Renal cortex interstitium (tissue), 11 donors: ENCODE results near the gene LYPLAL1. TPM values are rescaled to one million over a fixed set of nuclear protein-coding genes. Genes with fewer than 3 reads are reported as not detected.

ENCODE experiments used
- DNase-seq, 11 donors: peaks; one replicate each; pipeline ENCODE4 v3.0.0-alpha.2; 2013; ENCODE audit warnings: low read depth in 9 of 11, low spot score in 4 of 11; ENCODE audit errors: extremely low read depth in 1 of 11
- polyA plus RNA-seq, 3 donors: library from polyadenylated mRNA; unstranded; fragments of 120-200 nt; gene quantifications; one replicate each; pipeline ENCODE4 v1.2.1, GENCODE V29; 2013; ENCODE audit not compliant: insufficient read length in 3 of 3

LYPLAL1 gene
- polyA plus RNA-seq, 3 donors = 44.1 to 62.6 (median 59.5) TPM

- DNase-seq = no peak
Measured at GRCh38 chr1:219152751-219153150, 20.9 kb upstream of the LYPLAL1 start.

- no peak for DNase-seq
Measured at GRCh38 chr1:219153723-219154122, 20.0 kb upstream of the LYPLAL1 start.

GRCh38 chr1:219155135-219155534, 18.5 kb upstream of the LYPLAL1 start:
- no peak for DNase-seq

- DNase-seq = no peak
Measured at GRCh38 chr1:219159946-219160645, 13.6 kb upstream of the LYPLAL1 start.

GRCh38 chr1:219160967-219161366, 12.7 kb upstream of the LYPLAL1 start:
- DNase-seq = no peak

- DNase-seq = no peak
Measured at GRCh38 chr1:219161371-219161770, 12.3 kb upstream of the LYPLAL1 start.

GRCh38 chr1:219163401-219163954, 10.2 kb upstream of the LYPLAL1 start:
- no peak for DNase-seq

GRCh38 chr1:219171192-219171935, 2.3 kb upstream of the LYPLAL1 start:
- DNase-seq = peak in 1 of 11 donors; percentile 7

GRCh38 chr1:219172821-219173220, 857 bp upstream of the LYPLAL1 start:
- DNase-seq = no peak

- no peak for DNase-seq
Measured at GRCh38 chr1:219173434-219173757, 282 bp upstream of the LYPLAL1 start.

- peak in 9 of 11 donors; percentile 19 to 66 (median 41) for DNase-seq
Measured at GRCh38 chr1:219174460-219175211, 958 bp downstream of the LYPLAL1 start.

- DNase-seq = no peak
Measured at GRCh38 chr1:219175212-219175564, 1.5 kb downstream of the LYPLAL1 start.

GRCh38 chr1:219176168-219176567, 2.5 kb downstream of the LYPLAL1 start:
- DNase-seq = no peak

GRCh38 chr1:219177363-219177762, 3.7 kb downstream of the LYPLAL1 start:
- DNase-seq = no peak

GRCh38 chr1:219177940-219178339, 4.3 kb downstream of the LYPLAL1 start:
- no peak for DNase-seq

- DNase-seq = no peak
Measured at GRCh38 chr1:219179293-219179692, 5.6 kb downstream of the LYPLAL1 start.

- DNase-seq = no peak
Measured at GRCh38 chr1:219184337-219184736, 10.7 kb downstream of the LYPLAL1 start.

GRCh38 chr1:219185486-219186117, 11.9 kb downstream of the LYPLAL1 start:
- no peak for DNase-seq

- no peak for DNase-seq
Measured at GRCh38 chr1:219188331-219188803, 14.7 kb downstream of the LYPLAL1 start.
